HG03378 (cell line): ENCODE measurements around the gene NDUFB6.
"Not testable (repeated sequence)": the region's sequence is repeated elsewhere in the genome, so short reads cannot be mapped to it uniquely, and the experiment has no call there.

Experiments
- ATAC-seq: cut with Tn5 transposase; IDR thresholded peaks from one replicate; pipeline ENCODE4 v1.9.1; 2021; ENCODE audit warnings: mild to moderate bottlenecking, moderate library complexity; ENCODE audit not compliant: unreplicated experiment

NDUFB6 gene

GRCh38 chr9:32572900-32573523, at the start of gene NDUFB6:
NDUFB6 (minus strand) TSS chr9:32573159; CDS start chr9:32573060, 99 bp downstream.
- ATAC-seq, result peak; percentile 82

DNA sequence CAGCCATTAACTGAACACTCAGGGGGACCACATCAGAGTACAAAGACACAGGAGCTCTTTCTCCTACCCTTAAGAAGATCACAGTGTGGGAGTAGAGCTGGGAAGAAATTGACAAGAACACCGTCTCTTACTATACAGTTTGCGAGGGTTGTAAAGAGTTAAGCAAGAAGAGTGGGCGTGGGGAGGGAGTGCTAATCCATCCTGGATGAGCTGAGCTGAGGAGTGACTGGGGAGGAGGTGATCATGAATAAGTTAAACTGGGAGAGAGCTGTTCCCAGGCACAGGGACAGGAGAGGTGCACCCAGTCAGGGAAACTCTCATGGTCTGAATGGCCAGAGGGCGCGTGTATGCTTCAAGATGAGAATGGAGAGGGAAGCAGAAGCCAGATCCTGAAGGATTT, 45.3 kb upstream of the NDUFB6 start:
- no peak for ATAC-seq

DNA sequence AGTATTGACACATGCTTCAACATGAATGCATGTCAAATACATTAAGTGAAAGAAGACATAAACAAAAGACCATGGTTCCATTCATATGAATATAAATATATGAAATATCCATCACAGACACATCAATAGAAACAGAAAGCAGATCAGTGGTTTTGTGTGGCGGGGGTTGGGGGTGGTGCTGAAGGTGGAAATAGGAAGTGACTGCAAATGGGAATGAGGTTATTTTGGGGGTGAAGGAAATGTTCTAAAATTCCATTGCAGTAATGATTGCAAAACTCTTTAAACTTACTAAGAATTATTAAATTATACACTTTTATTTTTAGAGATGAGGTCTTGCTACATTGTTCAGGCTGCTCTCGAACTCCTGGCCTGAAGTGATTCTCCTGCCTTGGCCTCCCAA, 33.9 kb upstream of the NDUFB6 start:
- no peak for ATAC-seq

GRCh38 chr9:32603914-32604852, 31.2 kb upstream of the NDUFB6 start:
- ATAC-seq, result peak; percentile 93

DNA sequence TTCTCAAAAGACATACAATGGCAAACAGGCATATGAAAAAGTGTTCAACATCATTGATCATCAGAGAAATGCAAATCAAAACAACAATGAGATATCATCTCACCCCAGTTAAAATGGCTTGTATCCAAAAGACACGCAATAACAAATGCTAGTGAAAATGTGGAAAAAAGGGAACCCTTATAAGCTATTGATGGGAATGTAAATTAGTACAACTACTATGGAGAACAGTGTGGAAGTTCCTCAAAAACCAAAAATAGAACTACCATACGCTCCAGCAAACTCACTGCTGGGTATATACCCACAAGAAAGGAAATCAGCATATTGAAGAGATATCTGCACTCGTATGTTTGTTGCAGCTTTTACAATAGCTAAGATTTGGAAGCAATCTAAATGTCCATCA, 26.1 kb upstream of the NDUFB6 start:
- not testable (repeated sequence) for ATAC-seq

GRCh38 chr9:32596936-32597335, 24.0 kb upstream of the NDUFB6 start:
- no peak for ATAC-seq

GRCh38 chr9:32596096-32596865, 23.3 kb upstream of the NDUFB6 start:
- no peak for ATAC-seq

- no peak for ATAC-seq
These were observed 17.9 kb upstream of the NDUFB6 start for GRCh38 chr9:32590898-32591297.

GRCh38 chr9:32590476-32590875, 17.5 kb upstream of the NDUFB6 start:
- ATAC-seq, result no peak

- ATAC-seq, result peak; percentile 79
These were observed 16.2 kb upstream of the NDUFB6 start for GRCh38 chr9:32589083-32589723.

DNA sequence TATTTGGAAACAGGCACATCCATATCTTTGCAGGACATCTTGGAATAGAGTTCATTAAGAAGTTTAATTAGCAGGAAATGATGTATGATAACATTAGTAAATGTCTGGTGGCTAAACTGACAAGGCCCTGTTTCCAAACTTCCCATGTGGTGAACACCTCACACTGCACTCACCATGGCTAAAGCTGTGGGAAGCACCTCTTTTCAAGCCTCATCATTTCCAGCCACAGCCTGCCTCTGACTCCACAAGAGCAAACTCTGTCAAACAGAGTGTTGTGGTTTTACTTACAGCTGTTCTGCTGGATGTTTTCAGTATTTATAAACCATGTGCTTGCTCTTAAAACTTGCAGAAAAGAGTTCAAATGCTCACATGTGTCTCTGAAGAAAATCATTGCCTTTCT, 14.9 kb upstream of the NDUFB6 start:
- no peak for ATAC-seq

DNA sequence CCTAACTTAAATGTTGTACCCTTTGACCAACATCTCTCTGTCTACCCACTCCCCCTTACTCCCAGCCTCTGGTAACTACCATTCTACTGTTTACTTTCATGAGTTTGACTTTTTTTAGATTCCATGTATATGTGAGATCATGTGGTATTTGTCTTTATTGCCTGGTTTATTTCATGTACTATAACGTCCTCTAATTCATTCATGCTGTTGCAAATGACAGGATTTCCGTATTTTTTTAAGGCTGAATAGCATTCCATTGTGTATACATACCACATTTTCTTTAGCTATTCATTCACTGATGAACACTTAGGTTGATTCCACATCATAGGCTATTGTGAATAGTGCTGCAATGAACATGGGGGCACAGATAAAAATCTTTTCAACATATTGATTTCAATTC, 11.8 kb upstream of the NDUFB6 start:
- ATAC-seq, result no peak

- ATAC-seq, result peak; percentile 58
These were observed 8.7 kb upstream of the NDUFB6 start for GRCh38 chr9:32581512-32582143.

GRCh38 chr9:32580631-32581300, 7.8 kb upstream of the NDUFB6 start:
- ATAC-seq, result no peak

DNA sequence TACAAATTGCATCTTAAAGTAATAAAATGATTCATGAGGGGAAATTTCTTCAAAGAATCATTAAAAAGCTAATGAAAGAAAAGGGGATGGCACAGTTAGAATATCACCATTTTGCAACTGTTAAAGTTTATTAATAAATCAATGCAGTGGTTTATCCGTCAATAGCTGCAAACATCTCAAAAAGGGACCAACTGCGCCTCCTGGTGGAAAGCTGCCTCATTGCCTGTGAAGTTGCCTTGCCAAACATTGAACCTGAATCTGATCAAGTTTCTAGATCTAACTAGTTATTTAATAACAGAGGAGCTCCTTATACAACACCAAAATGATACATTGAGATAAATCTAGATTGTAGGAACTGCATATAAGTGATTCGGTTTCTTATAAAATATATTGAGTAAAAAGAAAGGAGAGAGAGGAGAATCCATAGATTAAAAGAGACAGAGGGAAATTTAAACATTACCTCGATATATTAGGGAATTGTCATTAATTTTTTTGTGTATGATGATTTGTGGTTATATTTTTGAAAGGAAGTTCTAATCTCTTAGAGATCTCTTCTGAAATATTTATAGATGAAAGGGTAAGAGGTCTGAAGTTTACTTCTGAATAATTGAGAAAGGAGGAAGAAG, 6.9 kb upstream of the NDUFB6 start:
- ATAC-seq, result peak; percentile 51

DNA sequence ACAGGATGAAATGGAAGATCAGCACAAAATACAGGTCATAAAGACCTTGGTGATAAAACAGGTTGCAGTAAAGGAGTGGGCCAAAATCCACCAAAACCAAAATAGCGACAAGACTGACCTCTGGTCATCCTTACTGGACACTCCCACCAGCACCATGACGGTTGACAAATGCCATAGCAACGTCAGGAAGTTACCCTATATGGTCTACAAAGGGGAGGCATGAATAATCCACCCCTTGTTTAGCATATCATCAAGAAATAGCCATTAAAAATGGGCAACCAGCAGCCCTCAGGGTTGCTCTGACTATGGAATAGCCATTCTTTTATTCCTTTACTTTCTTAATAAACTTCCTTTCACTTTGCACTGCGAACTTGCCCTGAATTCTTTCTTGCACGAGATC, 6.0 kb upstream of the NDUFB6 start:
- no peak for ATAC-seq

- no peak for ATAC-seq
These were observed 4.4 kb upstream of the NDUFB6 start for GRCh38 chr9:32577316-32577715.

GRCh38 chr9:32574858-32575257, 1.9 kb upstream of the NDUFB6 start:
- no peak for ATAC-seq

DNA sequence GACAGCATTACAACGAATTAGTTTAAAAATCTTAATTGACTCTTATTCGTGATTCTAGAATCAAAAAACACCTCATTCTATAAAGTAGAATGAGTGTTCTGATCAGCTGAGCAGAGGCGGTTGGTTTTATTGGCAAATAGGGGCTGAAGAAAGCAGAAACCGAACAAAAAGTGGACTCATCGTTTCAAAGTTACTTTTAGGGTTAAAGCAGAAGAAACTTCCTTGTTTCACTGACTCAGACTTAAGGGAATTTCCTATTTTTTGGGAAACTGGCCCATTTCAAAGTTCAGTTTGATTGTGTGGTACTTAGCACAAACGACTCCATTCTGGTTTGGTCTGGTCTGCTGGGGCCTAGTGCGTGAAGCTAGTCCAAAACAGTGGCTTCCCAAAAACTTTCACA, 862 bp upstream of the NDUFB6 start:
- no peak for ATAC-seq
